NB4 (cell line): ENCODE data around the gene EIF3J.

Experiments used
- DNase-seq: peaks from one replicate; pipeline ENCODE4 v3.0.0; 2010; ENCODE audit warnings: low read depth
- H3K4me3 ChIP-seq: one replicate; pipeline ENCODE4 v1.5.1; 2011; ENCODE audit warnings: mild to moderate bottlenecking, low read depth, low read length, moderate library complexity
- MYC ChIP-seq: IDR thresholded peaks from 2 replicates; pipeline ENCODE4 v1.6.1; 2011; ENCODE audit warnings: low read depth, low read length
- POLR2A ChIP-seq: IDR thresholded peaks from 2 replicates; pipeline ENCODE4 v1.6.1; 2011; ENCODE audit warnings: mild to moderate bottlenecking; ENCODE audit not compliant: insufficient read length; ENCODE audit errors: extremely low read depth
- TF ChIP-seq, protein P1 (sequence below): IDR thresholded peaks from one replicate; pipeline ENCODE4 v1.5.1; 2012; ENCODE audit warnings: low read depth, low read length
- TF ChIP-seq, protein P2 (sequence below): IDR thresholded peaks from 2 replicates; pipeline ENCODE4 v1.6.1; 2011; ENCODE audit warnings: low read depth, low read length

Gene EIF3J

DNA sequence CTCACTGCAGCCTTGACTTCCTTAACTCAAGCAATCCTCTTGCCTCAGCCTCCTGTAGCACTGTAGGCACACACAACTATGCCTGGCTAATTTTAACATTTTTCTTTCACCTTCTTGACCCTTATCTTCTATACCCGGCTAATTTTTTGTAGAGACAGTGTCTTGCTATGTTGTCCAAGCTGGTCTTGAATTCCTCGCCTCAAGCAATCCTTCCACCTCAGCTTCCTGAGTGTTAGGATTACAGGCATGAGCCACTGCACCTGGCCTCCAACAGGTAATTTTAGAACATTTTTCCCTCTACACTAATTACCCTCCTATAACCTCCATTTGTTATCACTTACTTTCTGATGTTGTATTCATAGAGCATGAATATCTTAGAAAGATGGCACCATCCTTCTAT lies 66.2 kb downstream of the EIF3J start:
- no peak for DNase-seq
- H3K4me3 ChIP-seq = no peak overlapping the region
- TF ChIP-seq, protein P1, sequence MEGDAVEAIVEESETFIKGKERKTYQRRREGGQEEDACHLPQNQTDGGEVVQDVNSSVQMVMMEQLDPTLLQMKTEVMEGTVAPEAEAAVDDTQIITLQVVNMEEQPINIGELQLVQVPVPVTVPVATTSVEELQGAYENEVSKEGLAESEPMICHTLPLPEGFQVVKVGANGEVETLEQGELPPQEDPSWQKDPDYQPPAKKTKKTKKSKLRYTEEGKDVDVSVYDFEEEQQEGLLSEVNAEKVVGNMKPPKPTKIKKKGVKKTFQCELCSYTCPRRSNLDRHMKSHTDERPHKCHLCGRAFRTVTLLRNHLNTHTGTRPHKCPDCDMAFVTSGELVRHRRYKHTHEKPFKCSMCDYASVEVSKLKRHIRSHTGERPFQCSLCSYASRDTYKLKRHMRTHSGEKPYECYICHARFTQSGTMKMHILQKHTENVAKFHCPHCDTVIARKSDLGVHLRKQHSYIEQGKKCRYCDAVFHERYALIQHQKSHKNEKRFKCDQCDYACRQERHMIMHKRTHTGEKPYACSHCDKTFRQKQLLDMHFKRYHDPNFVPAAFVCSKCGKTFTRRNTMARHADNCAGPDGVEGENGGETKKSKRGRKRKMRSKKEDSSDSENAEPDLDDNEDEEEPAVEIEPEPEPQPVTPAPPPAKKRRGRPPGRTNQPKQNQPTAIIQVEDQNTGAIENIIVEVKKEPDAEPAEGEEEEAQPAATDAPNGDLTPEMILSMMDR = no peak
- TF ChIP-seq POLR2A = no peak
- TF ChIP-seq, protein P2, sequence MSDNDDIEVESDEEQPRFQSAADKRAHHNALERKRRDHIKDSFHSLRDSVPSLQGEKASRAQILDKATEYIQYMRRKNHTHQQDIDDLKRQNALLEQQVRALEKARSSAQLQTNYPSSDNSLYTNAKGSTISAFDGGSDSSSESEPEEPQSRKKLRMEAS = no peak

DNA sequence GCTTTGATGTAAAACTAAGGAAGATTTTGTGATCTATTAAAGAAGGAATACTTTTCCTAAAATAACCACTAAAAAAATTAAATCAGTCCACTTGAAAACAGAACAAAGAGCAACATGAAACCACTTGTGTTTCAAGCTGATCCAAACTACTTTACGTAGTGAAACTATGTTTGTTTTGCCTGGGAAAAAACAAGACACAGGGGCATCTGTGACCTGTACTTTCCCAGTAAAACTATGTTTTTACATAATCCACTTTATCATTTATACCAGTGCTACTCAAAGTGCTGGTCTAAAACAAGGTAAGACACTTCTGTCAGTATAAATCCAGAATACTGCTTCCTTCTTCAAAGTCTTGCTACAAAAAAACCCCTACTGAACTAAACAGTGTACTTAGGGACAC lies 69.8 kb downstream of the EIF3J start:
- H3K4me3 ChIP-seq = no peak overlapping the region
- DNase-seq = no peak
- TF ChIP-seq, protein P2 = no peak
- TF ChIP-seq POLR2A (no peak), MYC (no peak)
- TF ChIP-seq, protein P1 = no peak
